Lower leg skin (tissue), 3 donors: ENCODE measurements around the gene GADL1.

Source experiments
- CTCF ChIP-seq, 3 donors: fragments of 450-650 bp; IDR thresholded peaks; one replicate each; pipeline ENCODE4 v1.5.1; 2016; ENCODE audit warnings: antibody characterized with exemption in 3 of 3, mild to moderate bottlenecking in 3 of 3, moderate library complexity in 2 of 3
- POLR2A ChIP-seq, 2 donors: fragments of 450-650 bp; IDR thresholded peaks; one replicate each; pipeline ENCODE4 v1.6.1; 2016 to 2017; ENCODE audit warnings: antibody characterized with exemption in 2 of 2, mild to moderate bottlenecking in 1 of 2, moderate library complexity in 1 of 2

- TF ChIP-seq CTCF (IDR thresholded peaks at IDR 0.05) (no peak), POLR2A (IDR thresholded peaks at IDR 0.05) (no peak)
These were observed 41.6 kb downstream of the GADL1 start for GRCh38 chr3:30852833-30853232.
